Testis (tissue), 3 donors: ENCODE results near the gene PTER. TPM values are rescaled to one million over a fixed set of nuclear protein-coding genes. Genes with fewer than 3 reads are reported as not detected.

Experiments used
- DNase-seq: peaks from one replicate; pipeline ENCODE4 v3.0.0-alpha.2; 2019
- H3K27ac ChIP-seq, 2 donors: fragments of 200-600 bp; sonication (generic); one replicate each; pipeline ENCODE4 v1.5.1; 2019
- H3K27me3 ChIP-seq: fragments of 200-600 bp; sonication (generic); one replicate; pipeline ENCODE4 v1.5.1; 2019
- H3K36me3 ChIP-seq: fragments of 200-600 bp; sonication (generic); one replicate; pipeline ENCODE4 v1.5.1; 2017; ENCODE audit warnings: low read depth; ENCODE audit errors: missing control alignments
- H3K4me1 ChIP-seq: fragments of 200-600 bp; sonication (generic); one replicate; pipeline ENCODE4 v1.5.1; 2019
- H3K4me3 ChIP-seq, 2 donors: fragments of 200-600 bp; sonication (generic); one replicate each; pipeline ENCODE4 v1.5.1; 2017 to 2019
- H3K9me3 ChIP-seq: fragments of 200-600 bp; sonication (generic); one replicate; pipeline ENCODE4 v1.5.1; 2017
- POLR2A ChIP-seq: fragments of 450-650 bp; IDR thresholded peaks from one replicate; pipeline ENCODE4 v1.6.1; 2017; ENCODE audit warnings: antibody characterized with exemption, mild to moderate bottlenecking, moderate library complexity
- WGBS, 2 donors: methylation state at CpG; one replicate each; pipeline ENCODE4 v1.1.5; 2018; 5-methylcytosine and 5-hydroxymethylcytosine counted together
- intact Hi-C: fragments of 100-400 bp; cut with DNase I; formaldehyde crosslinking; loops from one replicate; pipeline ENCODE4 v1.15.1; 2023; ENCODE audit warnings: low total_unique reads
- polyA plus RNA-seq: library from polyadenylated mRNA; stranded (reverse); fragments of 350-450 nt; fragmentation: Illumina TruSeq; extraction: RNeasy Lipid Tissue Mini Kit (QIAGEN cat#74804); gene quantifications from one replicate; pipeline ENCODE4 v1.2.3, GENCODE V29; 2014; ENCODE audit warnings: low read depth, low replicate concordance; ENCODE audit not compliant: insufficient read depth
- total RNA-seq, 2 donors: library from RNA; depleted of rRNA; stranded (reverse); fragments of >200 nt; gene quantifications; one replicate each; pipeline ENCODE4 v1.2.3, GENCODE V29; 2016
- TF ChIP-seq, protein P1 (sequence below), 3 experiments: fragments of 450-650 bp in 2 of 3; fragments of 200-600 bp in 1 of 3; sonication (generic) in 1 of 3; IDR thresholded peaks; one replicate each; pipeline ENCODE4 v1.5.1; 2016 to 2019; ENCODE audit warnings: antibody characterized with exemption in 3 of 3, mild to moderate bottlenecking in 2 of 3, moderate library complexity in 1 of 3

PTER gene
- total and polyA plus RNA-seq, 3 donors from 2014 or later, result 3.7 to 5.8 (median 4.2) TPM

DNA sequence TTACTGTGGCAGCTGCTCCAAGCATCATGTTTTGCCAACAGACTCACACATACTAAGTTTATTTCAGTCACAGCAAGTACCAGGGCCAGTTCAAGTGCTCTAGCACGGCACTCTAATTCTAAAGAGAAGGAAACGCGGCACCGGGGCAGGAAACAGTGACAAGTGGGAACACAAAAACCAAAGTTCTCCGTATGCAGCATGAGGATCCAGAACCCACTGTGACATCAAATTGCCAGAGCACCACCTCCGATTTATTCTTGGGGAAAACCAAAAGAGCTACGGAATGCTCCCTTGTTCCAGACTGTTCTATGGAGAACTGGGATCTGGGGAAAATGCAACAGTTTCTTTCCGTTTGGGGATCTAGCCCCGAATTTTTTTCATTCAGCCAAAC, 448 bp upstream of the PTER start:
- TF ChIP-seq, protein P1, sequence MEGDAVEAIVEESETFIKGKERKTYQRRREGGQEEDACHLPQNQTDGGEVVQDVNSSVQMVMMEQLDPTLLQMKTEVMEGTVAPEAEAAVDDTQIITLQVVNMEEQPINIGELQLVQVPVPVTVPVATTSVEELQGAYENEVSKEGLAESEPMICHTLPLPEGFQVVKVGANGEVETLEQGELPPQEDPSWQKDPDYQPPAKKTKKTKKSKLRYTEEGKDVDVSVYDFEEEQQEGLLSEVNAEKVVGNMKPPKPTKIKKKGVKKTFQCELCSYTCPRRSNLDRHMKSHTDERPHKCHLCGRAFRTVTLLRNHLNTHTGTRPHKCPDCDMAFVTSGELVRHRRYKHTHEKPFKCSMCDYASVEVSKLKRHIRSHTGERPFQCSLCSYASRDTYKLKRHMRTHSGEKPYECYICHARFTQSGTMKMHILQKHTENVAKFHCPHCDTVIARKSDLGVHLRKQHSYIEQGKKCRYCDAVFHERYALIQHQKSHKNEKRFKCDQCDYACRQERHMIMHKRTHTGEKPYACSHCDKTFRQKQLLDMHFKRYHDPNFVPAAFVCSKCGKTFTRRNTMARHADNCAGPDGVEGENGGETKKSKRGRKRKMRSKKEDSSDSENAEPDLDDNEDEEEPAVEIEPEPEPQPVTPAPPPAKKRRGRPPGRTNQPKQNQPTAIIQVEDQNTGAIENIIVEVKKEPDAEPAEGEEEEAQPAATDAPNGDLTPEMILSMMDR (IDR thresholded peaks at IDR 0.05), result no peak
- no peak for TF ChIP-seq POLR2A
- H3K36me3 ChIP-seq, result no peaks in the 10 kb centered on the region
- peak overlapping the region; percentile 56 to 58 for H3K4me3 ChIP-seq
- H3K27me3 ChIP-seq, result no peaks in the 10 kb centered on the region
- no peaks in the 10 kb centered on the region for H3K9me3 ChIP-seq
- H3K4me1 ChIP-seq, result peaks cover 4% of the 10 kb centered on the region
- no peak overlapping the region for H3K27ac ChIP-seq
- peak; percentile 21 for DNase-seq
- intact Hi-C loops, result no loop called here
- 0 to 8% methylated on average over 8 to 9 of the region's 9 CpGs for WGBS, 2 donors

DNA sequence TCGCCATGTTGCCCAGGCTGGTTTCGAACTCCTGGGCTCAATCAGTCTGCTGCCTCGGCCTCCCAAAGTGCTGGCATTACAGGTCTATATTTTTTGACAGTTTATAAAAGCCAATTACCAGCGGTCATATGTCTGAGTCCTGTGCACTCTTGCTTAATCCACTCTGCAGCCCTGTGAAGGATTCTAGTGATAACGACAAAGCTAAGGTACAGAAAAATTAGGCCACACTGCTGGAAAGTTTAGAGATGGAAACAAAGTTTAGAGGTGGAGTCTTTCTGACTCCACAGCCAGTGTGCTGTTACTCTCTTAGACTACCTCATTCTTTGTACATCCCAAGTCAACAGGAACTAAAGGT, 707 bp downstream of the PTER start:
- H3K36me3 ChIP-seq, result no peaks in the 10 kb centered on the region
- WGBS, 2 donors, result 61 to 71% methylated on average over 5 of the region's 5 CpGs
- H3K4me1 ChIP-seq, result peaks cover 4% of the 10 kb centered on the region
- H3K27ac ChIP-seq, result no peak overlapping the region
- peak overlapping the region; percentile 56 to 58 for H3K4me3 ChIP-seq
- intact Hi-C loops, result no loop called here
- no peak for DNase-seq
- TF ChIP-seq POLR2A, result no peak
- TF ChIP-seq, protein P1 (IDR thresholded peaks at IDR 0.05), result no peak
- H3K9me3 ChIP-seq, result no peaks in the 10 kb centered on the region
- H3K27me3 ChIP-seq, result no peaks in the 10 kb centered on the region

DNA sequence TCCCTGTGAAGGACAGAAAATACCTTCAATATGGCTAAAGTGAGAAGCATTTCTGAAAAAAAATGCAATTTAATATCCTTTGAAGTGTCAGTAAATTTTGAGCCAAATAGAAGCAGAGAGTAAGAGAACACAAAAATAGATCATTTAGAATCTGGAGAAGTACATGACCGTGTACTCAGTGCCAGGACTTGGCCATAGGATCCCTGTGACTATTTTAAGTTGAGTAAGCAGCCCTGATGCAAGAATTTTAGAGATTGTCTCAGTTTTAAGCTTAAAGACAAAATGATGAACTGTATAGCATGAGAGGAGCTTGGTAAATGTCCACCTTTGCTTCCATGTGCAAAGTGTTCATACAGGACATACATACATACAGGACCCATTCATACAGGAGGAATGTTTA, 2.5 kb downstream of the PTER start:
- Histone ChIP-seq H3K4me1 (peaks cover 4% of the 10 kb centered on the region), H3K27ac (no peak overlapping the region), H3K27me3 (no peaks in the 10 kb centered on the region), H3K36me3 (no peaks in the 10 kb centered on the region), H3K4me3 (no peak overlapping the region), H3K9me3 (no peaks in the 10 kb centered on the region)
- intact Hi-C loops, result no loop called here
- TF ChIP-seq, protein P1 (IDR thresholded peaks at IDR 0.05), result no peak
- TF ChIP-seq POLR2A, result no peak
- 57 to 74% methylated on average over 1 of the region's 1 CpG for WGBS, 2 donors
- no peak for DNase-seq

DNA sequence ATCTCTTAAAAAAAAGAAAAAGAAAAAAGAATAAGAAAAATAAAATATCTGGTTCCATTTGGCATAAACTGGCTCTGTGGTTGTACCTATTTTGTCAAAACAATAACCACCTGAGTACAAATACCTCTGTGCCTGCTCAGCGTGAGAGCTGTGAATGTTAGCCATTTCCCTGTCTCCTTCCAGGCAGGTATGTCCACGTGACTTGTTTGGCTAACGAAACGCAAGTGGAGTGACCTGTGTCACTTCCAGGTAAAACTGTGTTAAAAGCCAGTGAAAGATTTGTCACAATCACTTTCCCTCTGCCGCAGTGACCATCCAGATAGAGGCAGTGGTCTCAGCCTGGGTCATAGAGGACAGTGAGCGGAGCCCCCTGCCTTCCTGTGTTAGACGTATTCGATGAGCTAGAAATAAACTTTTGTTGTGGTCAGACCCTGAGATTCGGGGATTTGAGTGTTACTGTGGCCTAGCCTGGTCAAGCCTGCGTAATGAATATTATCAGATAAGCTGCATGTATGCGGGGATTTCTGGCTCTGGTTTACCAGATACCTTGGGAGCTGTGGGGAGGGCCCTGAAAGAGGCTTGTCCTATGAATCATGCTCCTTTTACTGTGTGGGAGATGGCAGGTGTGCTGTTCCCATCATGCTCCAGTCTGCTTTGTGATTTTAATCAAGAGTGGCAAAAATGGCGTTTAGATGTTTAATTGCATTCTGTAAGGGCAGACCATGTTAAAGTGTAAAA, 3.8 kb downstream of the PTER start:
- Histone ChIP-seq H3K36me3 (no peaks in the 10 kb centered on the region), H3K27ac (no peak overlapping the region), H3K9me3 (no peaks in the 10 kb centered on the region), H3K27me3 (no peaks in the 10 kb centered on the region), H3K4me3 (no peak overlapping the region), H3K4me1 (peaks cover 4% of the 10 kb centered on the region)
- intact Hi-C loops, result no loop called here
- no peak for DNase-seq
- TF ChIP-seq, protein P1 (IDR thresholded peaks at IDR 0.05), result no peak
- TF ChIP-seq POLR2A, result no peak
- 76 to 88% methylated on average over 12 of the region's 12 CpGs for WGBS, 2 donors
